Ishikawa (cell line): ENCODE measurements around the gene C1GALT1.

Source experiments
- CEBPB ChIP-seq: IDR thresholded peaks from 2 replicates; pipeline ENCODE4 v1.6.1; 2012
- CREB1 ChIP-seq: IDR thresholded peaks from 2 replicates; pipeline ENCODE4 v1.6.1; 2012; ENCODE audit warnings: low read depth
- EGR1 ChIP-seq: IDR thresholded peaks from 2 replicates; pipeline ENCODE4 v1.6.1; 2012
- EP300 ChIP-seq: IDR thresholded peaks from 2 replicates; pipeline ENCODE4 v1.6.1; 2012; ENCODE audit warnings: borderline replicate concordance
- FOXM1 ChIP-seq: IDR thresholded peaks from 2 replicates; pipeline ENCODE4 v1.6.1; 2012; ENCODE audit warnings: low read depth, borderline replicate concordance
- MAX ChIP-seq: IDR thresholded peaks from 2 replicates; pipeline ENCODE4 v1.6.1; 2012
- NFIC ChIP-seq: IDR thresholded peaks from 2 replicates; pipeline ENCODE4 v1.6.1; 2012
- RAD21 ChIP-seq: IDR thresholded peaks from 2 replicates; pipeline ENCODE4 v1.6.1; 2012; ENCODE audit warnings: low read depth
- REST ChIP-seq: IDR thresholded peaks from 2 replicates; pipeline ENCODE4 v1.6.1; 2012; ENCODE audit warnings: low read depth, mild to moderate bottlenecking
- TAF1 ChIP-seq: IDR thresholded peaks from 2 replicates; pipeline ENCODE4 v1.6.1; 2012; ENCODE audit warnings: low read depth, mild to moderate bottlenecking
- TCF12 ChIP-seq: IDR thresholded peaks from 2 replicates; pipeline ENCODE4 v1.6.1; 2012; ENCODE audit warnings: low read depth
- TEAD4 ChIP-seq: IDR thresholded peaks from 2 replicates; pipeline ENCODE4 v1.6.1; 2012
- USF1 ChIP-seq: IDR thresholded peaks from 2 replicates; pipeline ENCODE4 v1.6.1; 2012
- YY1 ChIP-seq: IDR thresholded peaks from 2 replicates; pipeline ENCODE4 v1.6.1; 2012; ENCODE audit warnings: low read depth
- ZBTB7A ChIP-seq: IDR thresholded peaks from 2 replicates; pipeline ENCODE4 v1.6.1; 2012; ENCODE audit warnings: low read depth

Gene C1GALT1

GRCh38 chr7:7175075-7175695, 7.2 kb upstream of the C1GALT1 start:
- TF ChIP-seq RAD21 (no peak), EP300 (no peak), TCF12 (no peak), ZBTB7A (no peak), NFIC (no peak), FOXM1 (no peak), EGR1 (no peak), CEBPB (no peak), MAX (no peak), REST (no peak), TEAD4 (no peak), USF1 (no peak), CREB1 (no peak), YY1 (no peak), TAF1 (no peak)

- TF ChIP-seq TEAD4 (no peak), ZBTB7A (no peak), MAX (peak; percentile 47; the same call in 1 of the 2 replicates), USF1 (peak; percentile 89)
Observed at GRCh38 chr7:7176406-7177043, 5.8 kb upstream of the C1GALT1 start.

GRCh38 chr7:7177044-7177517, 5.3 kb upstream of the C1GALT1 start:
- no peak for TF ChIP-seq CREB1
- peak; percentile 90 for TF ChIP-seq TEAD4
- 0 out of 2 replicates have a peak, but pooled peaks have one; percentile 28 for TF ChIP-seq TCF12
- TF ChIP-seq RAD21, result no peak
- TF ChIP-seq REST, result no peak
- no peak for TF ChIP-seq ZBTB7A
- no peak for TF ChIP-seq NFIC
- no peak for TF ChIP-seq EGR1
- no peak for TF ChIP-seq YY1
- TF ChIP-seq MAX, result 0 out of 2 replicates have a peak, but pooled peaks have one; percentile 11
- peak; percentile 92 for TF ChIP-seq CEBPB
- TF ChIP-seq EP300, result peak; percentile 64; the same call in 1 of the 2 replicates
- no peak for TF ChIP-seq FOXM1

- TF ChIP-seq FOXM1 (no peak), TEAD4 (no peak), YY1 (no peak), EP300 (no peak), MAX (no peak), TCF12 (no peak), REST (no peak), USF1 (no peak), ZBTB7A (no peak), CREB1 (no peak), NFIC (no peak), TAF1 (no peak), RAD21 (no peak), EGR1 (no peak), CEBPB (no peak)
Observed at GRCh38 chr7:7178081-7178480, 4.3 kb upstream of the C1GALT1 start.
